Mesenteric fat pad (tissue), 1 donor: ENCODE data around the gene LRG1. TPM values are rescaled to one million over a fixed set of nuclear protein-coding genes. Genes with fewer than 3 reads are reported as not detected.
"Not testable (repeated sequence)": the region's sequence is repeated elsewhere in the genome, so short reads cannot be mapped to it uniquely, and the experiment has no call there.

Experiments
- DNase-seq: peaks from one replicate; pipeline ENCODE4 v3.0.0-alpha.2; 2020; ENCODE audit warnings: low spot score
- total RNA-seq: library from RNA; stranded (reverse); fragmentation: NEBNext Ultra II Directional; extraction: Animal tissue kit (Norgen Biotek cat#: 25700); gene quantifications from one replicate; pipeline ENCODE4 v1.2.1, GENCODE V29; 2021
- donor health status: DM: yes; HTN: yes; CAD: no.

The LRG1 gene
- total RNA-seq, 1 donor from 2014 or later: 4.0 TPM

DNA sequence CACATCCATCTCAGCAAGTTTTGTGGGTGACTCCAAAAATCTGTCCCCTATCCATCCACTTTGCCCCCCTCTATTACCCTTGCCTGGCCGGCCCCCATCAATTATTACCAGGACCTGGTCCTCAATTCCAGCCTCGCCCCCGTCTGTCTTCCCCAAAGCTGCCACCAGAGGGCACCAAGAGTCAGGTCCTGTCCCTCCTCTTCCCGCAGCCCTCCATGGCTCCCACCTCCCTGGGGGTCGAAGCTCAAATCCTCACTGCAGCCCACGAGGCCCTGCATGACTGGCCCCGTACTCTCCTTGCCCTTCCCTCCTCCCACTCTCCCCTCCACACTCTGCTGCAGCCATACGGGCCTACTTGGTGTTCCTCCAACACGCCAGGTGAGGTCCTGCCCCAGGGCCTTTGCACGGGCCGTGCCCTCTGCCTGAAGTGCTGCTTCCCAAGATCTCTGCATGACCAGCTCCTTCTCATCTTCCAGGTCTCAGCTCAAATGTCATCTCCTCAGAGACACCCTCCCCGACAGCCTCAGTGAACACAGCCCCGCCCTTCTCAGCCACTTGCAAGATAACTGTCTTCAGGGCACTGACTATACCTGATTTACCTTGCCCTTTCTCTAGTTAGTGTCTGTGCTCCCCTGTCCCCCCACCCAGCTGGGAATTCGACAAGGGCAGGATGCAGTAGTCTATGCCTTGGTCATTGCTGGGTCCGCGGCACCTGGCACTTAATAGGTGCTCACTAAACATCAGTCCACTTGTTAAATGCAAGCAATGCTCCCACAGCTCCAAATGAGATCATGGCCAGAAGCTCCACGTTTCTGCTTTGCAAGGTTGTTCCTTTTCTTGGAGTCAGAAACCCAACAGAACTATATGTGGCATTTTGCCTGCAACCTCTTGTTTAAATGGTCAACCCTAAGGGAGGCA lies 36.4 kb upstream of the LRG1 start:
- DNase-seq: no peak

DNA sequence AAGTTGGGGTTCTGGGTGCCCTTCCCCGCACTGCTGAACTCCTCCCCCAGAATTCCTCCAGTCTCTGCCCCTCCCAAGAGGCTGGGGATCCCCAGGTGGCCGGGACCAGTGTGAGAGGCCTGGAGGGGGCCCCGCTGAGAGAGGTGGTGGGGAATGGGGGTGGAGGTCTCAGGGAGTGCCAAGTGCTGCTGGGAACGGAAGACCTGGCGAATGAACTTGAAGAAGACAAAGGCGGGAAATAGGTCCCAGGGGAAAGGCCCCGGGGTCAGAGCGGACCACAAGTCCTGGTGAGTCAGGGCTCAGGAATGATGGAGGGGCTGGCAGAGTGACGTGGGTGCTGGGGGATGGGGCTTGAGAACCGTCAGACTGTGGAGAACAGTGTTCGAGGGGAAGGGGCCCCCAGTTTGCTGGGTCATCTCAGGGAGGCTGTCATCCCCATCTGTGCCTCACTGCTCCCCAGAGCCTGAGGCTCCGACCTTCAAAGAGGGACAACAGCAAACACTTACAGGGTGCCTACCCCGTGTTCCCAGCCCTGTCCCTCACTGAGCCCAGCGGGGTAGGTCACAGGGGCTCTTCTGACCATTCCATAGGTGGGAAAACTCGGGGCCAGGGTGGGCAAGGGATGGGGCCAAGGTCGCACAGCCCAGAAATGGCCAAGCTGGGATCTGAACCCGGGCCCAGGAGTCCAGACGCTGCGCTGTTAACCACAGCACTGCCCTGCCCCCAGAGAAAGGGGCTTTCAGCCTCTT lies 35.6 kb upstream of the LRG1 start:
- no peak for DNase-seq

DNA sequence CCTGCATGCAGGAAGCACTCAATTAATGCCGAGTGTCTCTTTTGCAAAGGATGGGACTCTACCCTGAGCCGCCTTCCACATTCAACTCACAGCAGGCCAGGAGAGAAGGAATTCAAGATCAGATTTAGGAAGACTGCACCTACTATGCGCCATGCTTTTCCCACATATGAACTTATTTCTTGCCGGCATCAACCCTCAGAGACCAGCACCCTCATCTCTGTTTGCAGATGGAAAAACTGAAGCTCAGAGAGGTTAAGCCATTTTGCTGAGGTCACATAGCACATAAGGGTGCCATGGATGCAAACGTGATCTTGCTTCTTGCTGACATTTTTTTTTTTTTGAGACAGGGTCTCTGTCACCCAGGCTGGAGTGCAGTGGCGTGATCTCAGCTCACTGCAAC lies 33.8 kb upstream of the LRG1 start:
- no peak for DNase-seq

DNA sequence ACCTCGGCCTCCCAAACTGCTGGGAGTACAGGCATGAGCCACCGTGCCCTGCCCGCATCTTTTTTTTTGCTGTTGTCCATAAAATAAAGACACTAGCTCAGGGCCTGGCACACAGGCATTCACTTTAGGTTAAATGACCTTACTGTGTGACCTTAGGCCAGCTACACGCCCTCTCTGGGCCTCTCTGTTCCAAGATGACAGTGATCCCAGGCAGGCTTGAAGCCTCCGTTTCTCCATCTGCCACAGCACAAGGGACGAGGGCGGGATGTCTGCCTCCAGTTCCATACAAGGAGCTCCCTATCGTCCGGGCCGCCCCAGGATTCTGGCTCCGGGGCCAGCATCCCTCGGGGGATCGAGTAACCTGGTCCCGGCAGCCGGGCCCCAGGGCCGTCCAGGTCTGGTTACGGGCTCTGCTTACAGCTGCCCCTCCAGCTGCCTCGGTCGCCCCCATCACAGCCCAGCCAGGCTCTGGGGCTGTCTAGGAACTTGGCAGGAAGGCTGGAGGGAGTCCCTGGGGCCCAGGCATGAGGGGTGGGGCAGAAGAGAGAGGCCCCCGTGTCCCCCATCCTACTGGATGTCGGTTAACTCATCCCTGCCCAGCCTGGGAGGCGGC lies 31.6 kb upstream of the LRG1 start:
- no peak for DNase-seq

DNA sequence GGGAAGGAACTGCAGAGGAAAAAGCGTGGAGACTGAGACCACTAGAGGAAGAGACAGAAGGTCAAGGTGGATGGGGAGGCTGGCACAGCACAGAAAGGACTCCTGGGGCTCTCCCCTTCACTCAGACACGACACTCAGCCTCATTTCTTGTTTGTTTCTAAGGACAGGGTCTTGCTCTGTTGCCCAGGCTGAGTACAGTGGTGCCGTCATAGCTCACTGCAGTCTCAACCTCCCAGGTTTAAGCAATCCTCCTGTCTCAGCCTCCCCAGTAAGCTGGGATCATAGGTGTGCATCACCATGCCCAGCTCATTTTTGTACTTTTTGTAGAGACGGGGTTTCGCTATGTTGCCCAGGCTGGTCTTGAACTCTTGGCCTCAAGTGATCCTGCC lies 31.1 kb upstream of the LRG1 start:
- no peak for DNase-seq

DNA sequence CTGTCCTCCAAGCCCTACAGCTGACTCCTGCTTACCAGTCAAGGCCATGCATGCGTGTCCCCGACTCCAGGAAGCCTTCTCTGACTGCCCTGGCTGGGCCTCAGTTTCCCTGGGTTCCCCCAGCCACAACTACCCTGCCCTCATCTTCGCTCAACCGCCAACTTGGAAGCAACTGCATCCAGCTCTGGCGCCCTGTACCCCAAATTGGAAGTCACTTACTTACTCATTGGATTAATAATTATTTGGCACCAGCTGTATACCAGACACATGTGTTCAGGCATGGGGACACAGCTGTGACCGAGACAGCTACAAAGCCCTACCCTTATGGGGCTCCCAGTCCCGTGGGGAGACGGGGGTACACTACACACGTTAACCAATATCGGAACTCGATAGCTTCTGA lies 30.6 kb upstream of the LRG1 start:
- no peak for DNase-seq

DNA sequence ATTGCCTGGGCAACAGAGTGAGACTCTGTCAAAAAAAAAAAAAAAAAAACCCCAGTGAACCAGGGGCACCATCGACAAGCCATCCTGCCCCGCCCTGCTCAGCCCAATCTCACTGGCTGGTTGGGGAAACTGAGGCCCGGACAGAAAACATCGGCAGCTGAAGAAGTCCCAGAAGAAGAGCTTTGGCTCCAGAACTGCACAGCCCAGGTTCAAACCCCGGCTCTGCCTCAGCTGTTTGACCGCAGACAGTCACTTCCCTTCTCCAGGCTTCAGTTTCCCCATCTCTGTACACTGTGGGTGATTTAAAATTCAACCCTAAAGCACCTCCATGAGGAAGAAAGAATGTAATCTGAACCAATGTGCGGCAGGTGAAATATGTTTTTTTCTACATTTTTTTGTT lies 29.1 kb upstream of the LRG1 start:
- DNase-seq: no peak

DNA sequence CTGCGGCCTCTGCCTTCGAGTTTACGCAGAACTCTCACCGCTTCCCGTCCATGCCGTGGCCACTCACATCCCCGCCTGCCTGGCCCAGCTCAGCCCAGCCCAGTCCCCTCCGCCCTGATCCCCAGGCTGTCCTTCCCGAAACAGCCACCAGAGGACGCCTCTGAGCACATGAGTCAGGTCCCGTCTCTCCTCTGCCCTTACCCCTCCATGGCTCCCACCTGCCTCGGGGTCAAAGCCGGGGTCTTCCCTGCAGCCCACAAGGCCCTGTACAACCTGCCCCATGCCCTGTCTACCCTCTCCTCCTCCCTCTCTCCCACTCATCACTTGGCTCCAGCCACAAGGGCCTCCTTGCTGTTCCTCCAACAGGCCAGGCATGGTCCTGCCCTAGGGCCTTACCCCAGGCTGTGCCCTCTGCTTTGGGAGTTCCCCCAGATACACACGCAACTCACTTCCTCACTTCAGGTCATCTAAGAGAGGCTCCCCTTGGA lies 27.8 kb upstream of the LRG1 start:
- DNase-seq: no peak

DNA sequence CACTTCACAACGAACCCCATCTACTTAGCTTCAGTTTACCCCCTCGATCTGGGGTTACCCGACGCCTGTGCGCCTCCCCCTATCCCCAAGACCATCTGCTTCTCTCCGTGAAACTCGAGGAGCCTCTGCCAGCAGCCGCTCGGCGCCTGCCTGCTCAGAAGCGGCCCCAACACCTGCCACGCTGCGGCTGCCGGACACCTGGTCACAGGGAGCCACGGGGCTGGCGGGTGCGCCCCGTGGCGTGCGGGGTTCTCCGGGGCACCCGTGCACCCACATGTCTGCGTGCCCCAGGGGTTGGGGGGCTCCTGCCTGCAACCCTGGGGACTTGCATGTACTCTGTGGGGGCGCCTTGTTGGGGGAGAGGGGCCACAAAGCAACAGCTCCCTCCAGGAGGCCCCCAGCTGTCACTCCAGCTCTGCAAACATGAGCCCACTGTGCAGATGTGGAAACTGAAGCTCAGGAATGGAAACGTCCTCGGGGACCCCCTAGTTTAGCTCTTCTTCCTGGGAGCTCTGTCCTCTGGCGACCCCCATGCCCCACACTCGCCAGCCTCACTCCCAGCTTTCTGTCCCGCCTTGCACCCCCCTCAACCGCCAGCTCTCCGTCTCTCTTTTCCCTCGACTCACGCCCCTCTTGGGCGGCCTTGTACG lies 26.7 kb upstream of the LRG1 start:
- DNase-seq: no peak

DNA sequence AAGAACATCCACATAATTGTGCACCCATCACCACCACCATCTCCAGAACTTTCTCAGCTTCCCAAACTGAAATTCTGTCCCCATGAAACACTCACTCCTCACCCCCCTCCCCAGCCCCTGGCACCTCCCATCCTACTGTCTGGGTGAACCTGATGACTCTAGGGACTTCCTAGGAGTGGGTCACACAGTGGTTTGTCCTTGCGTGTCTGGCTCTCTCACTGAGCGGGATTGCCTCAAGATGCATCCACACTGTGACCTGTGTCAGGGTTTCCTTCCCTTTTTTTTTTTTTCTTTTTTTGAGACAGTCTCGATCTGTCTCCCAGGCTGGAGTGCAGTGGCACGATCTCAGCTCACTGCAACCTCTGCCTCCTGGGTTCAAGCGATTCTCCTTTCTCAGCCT lies 23.7 kb upstream of the LRG1 start:
- not testable (repeated sequence) for DNase-seq

DNA sequence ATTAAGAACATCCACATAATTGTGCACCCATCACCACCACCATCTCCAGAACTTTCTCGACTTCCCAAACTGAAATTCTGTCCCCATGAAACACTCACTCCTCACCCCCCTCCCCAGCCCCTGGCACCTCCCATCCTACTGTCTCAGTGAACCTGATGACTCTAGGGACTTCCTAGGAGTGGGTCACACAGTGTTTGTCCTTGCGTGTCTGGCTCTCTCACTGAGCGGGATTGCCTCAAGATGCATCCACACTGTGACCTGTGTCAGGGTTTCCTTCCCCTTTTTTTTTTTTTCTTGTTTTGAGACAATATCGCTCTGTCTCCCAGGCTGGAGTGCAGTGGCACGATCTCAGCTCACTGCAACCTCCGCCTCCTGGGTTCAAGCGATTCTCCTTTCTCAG lies 22.2 kb upstream of the LRG1 start:
- not testable (repeated sequence) for DNase-seq

DNA sequence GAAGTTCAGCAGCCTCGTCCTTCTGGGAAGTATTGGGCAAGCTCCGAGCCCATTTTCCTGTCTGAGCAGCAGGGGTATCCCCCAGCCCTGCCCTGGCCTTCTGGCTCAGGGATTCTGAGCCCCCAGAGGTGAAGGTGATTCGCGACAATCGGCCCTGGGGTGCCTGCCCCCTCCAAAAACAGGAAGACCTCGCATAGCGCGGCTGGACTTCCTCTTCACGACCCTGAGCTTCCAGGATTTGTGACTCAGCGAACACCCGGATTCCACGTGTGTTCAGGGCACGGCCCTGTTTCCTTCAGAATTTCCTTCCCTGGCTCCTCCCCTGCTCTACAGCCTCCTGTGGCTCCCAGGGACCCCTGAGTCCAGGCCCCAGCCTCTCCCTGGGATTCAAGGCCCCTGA lies 19.7 kb upstream of the LRG1 start, which contains the start of gene SEMA6B:
Gene SEMA6B, minus strand, starts transcription at position 116 of the 400 bp plus-strand sequence. CDS start 1,227 bp downstream, outside the sequence.
- no peak for DNase-seq

DNA sequence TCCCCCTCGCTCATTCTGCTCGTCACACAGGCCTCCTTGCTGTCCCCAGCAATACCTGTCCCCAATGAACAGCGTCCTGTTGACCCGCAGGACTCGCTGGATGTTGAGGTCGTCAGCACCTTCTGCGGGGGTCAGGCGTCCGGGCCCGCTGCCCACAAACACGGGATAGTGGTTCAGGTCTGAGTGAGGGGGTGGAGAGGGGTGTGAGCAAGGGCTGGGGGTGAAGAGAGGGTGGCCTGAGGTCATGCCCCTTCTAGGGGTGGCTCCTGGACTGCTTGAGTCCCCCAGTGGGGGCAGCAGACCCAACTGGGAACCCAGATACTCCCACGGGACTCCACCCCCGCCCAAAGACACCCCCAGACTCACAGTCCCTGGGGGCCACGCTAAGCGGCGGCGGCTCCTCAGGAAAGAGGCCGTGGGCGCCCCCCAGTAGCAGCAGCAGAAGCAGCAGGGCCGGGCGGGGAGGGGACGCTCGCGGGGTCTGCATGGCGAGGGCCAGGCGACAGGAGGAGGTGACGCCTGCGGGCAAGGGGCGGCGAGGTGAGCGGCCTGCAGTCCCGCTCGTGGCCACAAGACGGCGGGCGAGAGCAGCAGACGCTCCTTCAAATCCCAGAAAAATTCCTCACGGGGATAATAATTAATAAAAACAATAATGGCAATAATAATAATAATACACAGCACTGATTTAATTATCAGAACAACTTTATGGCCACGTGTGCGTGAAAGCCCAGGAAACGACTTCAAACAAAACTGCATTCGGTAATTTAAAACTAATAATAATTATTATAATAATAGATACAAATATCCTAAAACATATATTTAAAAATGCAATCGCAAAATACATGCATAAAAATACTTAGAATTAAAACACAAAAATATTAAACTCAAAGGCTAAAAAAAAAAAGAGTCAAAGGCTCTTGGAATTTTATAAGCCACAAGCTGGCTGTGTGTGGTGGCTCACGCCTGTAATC lies 18.4 kb upstream of the LRG1 start:
- no peak for DNase-seq

DNA sequence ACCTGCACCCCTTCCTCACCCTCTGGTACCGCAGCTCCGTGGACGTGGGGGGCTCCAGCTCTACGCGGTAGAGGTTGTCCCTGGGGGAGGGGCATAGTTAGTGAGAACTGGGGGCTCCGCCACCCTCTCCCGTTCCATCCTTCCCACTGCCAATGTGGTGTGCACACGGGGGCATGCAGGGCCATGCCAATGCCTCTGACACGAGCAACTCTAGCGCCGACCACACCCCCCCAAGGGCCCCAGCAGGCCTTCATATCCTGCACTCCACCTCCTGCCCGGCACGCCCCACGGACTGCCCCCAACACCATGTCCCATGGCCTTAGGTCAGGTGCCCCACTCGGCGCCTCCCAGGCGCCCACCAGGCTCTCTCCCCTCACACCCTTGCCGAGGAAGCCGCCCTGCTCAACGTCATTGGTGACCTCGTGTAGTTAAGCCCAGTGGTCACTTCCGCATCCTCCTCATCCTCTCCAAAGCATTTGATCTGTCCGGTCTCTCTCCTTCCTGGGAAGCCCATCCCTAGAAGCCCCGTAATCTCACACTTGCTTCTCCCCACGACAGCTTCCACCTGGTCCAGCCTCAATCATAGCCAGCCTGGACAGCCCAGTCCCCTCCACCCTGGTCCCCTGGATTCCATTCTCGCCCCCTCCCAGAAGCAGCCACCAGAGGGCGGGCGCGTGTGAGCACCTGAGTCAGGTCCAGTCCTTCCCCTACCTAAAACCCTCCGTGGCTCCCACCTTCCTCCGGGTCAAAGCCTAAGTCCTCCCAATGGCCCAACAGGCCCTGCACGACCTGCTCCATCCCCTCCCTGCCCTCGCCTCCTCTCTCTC lies 17.5 kb upstream of the LRG1 start:
- no peak for DNase-seq

DNA sequence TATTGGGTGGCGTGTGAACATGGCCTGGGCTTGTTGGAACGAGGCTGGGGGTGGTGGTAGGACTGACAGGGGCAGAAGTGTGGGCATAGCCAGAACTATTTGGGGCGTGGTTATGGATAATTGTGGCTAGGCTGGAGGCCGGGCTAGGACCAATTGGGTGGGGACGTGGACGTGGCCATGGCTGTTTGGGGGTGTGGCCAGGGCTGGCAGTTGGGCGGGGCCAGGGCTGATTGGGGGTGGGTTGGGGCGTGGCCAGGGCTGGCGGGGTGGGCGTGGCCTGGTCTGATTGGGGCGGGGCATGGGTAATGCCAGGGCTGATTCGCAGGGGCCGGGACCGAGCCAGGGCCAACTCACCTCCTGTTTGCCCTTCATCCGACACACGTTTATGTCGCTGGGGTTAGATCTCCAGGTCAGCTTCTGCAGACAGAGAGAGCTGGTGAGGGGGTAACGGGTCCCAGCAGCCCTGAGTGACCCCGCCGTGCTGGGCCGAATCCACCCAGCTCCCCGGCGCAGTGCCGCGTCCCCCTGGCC lies 16.8 kb upstream of the LRG1 start:
- DNase-seq: no peak

DNA sequence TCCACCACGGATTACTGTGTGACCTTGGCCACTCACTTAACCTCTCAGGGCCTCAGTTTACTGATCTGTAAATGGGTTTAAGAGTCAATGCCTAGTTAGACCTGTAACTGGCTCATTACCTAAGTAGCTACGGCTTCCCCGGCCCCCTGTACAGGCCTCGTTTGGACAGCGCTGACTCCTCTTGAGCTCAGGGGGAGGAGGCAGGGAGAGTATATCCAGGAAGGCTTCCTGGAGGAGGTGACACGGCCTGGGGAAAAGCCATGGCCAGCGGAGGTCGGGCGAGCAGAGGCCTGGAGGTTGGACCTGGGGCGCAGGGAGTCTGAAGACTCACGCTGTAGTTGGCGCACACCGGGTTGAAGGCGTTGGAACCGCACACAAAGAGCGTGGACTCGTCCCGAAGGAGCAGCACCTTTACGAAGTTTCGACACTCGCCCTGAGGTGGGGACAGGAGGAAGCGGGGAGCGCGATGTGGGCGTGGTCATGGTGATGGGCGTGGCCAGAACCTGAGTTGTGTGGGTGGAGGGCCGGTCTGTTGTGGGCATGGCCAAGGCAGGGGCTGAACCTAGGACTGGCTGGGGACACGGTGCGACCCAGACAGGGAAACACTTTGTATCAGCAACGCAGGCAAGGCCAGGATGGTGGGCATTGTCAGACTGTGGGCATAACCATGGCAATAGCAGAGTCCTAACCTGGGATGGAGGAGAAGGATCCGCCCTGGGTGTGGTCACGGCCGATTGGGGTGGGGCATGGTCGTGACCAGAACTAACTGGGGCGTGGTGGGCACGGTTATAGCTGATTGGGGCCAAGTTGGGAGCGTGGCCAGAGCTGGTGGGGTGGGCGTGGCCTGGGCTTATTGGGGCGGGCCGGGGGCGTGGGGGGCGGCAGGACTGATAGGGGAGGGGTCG lies 16.1 kb upstream of the LRG1 start:
- DNase-seq: no peak

DNA sequence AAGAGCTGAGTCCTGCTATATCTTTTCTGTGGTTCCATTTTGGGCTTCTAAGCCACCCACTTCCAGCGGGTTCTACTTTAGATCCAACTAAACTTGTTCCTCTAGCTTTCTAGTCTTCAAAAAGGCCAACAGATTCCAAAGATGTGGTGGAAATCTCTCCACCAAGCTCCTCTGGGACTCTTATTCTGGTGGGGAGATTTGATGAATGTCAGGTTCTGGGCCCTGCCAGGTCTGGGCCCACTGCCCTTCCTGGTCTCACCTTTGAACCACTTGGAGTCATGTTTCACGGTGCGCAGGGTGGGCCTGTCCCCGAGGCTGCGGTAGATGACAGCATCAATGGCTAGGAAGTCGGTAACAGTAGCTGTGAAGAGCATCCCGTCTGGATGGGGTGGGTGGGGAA lies 14.9 kb upstream of the LRG1 start:
- DNase-seq: no peak

DNA sequence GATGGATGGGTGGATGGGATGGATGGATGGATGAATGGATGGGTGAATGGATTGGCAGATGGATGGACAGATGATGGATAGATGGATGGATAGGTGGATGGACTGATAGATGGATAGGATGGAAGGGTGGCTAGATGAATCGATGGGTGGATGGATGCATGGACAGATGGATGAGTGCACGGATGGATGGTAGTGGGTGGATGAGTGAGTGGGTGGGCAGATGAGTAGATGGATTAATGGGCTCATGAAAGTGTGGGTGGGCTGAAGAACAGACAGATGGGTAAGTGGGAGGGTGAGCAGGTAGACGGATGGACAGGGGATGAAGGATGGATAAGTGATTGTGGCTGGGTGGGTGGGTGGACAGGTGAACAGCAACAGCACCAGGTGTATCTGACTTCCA lies 13.9 kb upstream of the LRG1 start:
- no peak for DNase-seq
